K562 (cell line): ENCODE data around the gene SH3BGR. TPM values are rescaled to one million over a fixed set of nuclear protein-coding genes. Genes with fewer than 3 reads are reported as not detected.

Experiments
- CHCHD3 ChIP-seq: fragments of 250-450 bp; sonication (Bioruptor Pico); IDR thresholded peaks from 2 replicates; pipeline ENCODE4 v2.1.2; 2022; ENCODE audit warnings: mild to moderate bottlenecking
- CHD1 ChIP-seq: fragments of 200-600 bp; sonication (generic); IDR thresholded peaks from one replicate; pipeline ENCODE4 v1.6.1; 2012; ENCODE audit warnings: mild to moderate bottlenecking, moderate library complexity, low read length, inconsistent platforms
- GATAD2A ChIP-seq: fragments of 450-650 bp; IDR thresholded peaks from 2 replicates; pipeline ENCODE4 v1.6.1; 2017
- GATAD2B ChIP-seq: fragments of 450-650 bp; IDR thresholded peaks from 2 replicates; pipeline ENCODE4 v1.6.1; 2017; ENCODE audit warnings: mild to moderate bottlenecking, borderline replicate concordance
- KLF1 ChIP-seq: fragments of 450-650 bp; IDR thresholded peaks from 2 replicates; pipeline ENCODE4 v1.6.1; 2016; ENCODE audit warnings: missing genetic modification characterization, missing compliant biosample characterization
- KLF6 ChIP-seq: fragments of 250-450 bp; sonication (Bioruptor Pico); IDR thresholded peaks from 2 replicates; pipeline ENCODE4 v1.4.0; 2020; ENCODE audit warnings: mild to moderate bottlenecking, moderate library complexity, borderline replicate concordance
- MAFG ChIP-seq: fragments of 450-650 bp; conservative IDR thresholded peaks from 2 replicates; pipeline ENCODE4 v1.6.1; 2016; ENCODE audit warnings: missing genetic modification characterization, missing compliant biosample characterization
- MAFK ChIP-seq: IDR thresholded peaks from 2 replicates; pipeline ENCODE4 v1.6.1; 2011; ENCODE audit warnings: low read length, improper control_type of control experiment
- MEF2D ChIP-seq: conservative IDR thresholded peaks from 2 replicates; pipeline ENCODE4 v1.6.1; 2016; ENCODE audit warnings: low read depth, missing genetic modification characterization, missing compliant biosample characterization
- NCOA2 ChIP-seq, 2 experiments: fragments of 450-650 bp; IDR thresholded peaks; 2 replicates each; pipeline ENCODE4 v1.6.1; 2018; ENCODE audit warnings: mild to moderate bottlenecking in 2 of 2, moderate library complexity in 1 of 2; ENCODE audit not compliant: partially characterized antibody in 2 of 2
- NFE2L1 ChIP-seq: fragments of 450-650 bp; IDR thresholded peaks from 2 replicates; pipeline ENCODE4 v1.6.1; 2016; ENCODE audit warnings: missing genetic modification characterization, low read depth, mild to moderate bottlenecking, missing compliant biosample characterization, moderate library complexity, borderline replicate concordance
- NR3C1 ChIP-seq: sonication (generic); formaldehyde crosslinking; IDR thresholded peaks from 2 replicates; pipeline ENCODE4 v1.8.1; 2022; ENCODE audit warnings: missing genetic modification reagents
- RBM17 ChIP-seq: fragments of 200-400 bp; formaldehyde crosslinking; IDR thresholded peaks from 2 replicates; pipeline ENCODE4 v1.6.1; 2017; ENCODE audit warnings: low read depth, mild to moderate bottlenecking, low read length, borderline replicate concordance
- RBM34 ChIP-seq: fragments of 200-400 bp; formaldehyde crosslinking; IDR thresholded peaks from 2 replicates; pipeline ENCODE4 v1.6.1; 2018; ENCODE audit warnings: low read length, borderline replicate concordance; ENCODE audit not compliant: insufficient read depth
- RUNX1 ChIP-seq: sonication (generic); IDR thresholded peaks from 2 replicates; pipeline ENCODE4 v1.6.1; 2016; ENCODE audit warnings: antibody characterized with exemption, low read depth
- SAFB2 ChIP-seq: fragments of 200-400 bp; formaldehyde crosslinking; IDR thresholded peaks from 2 replicates; pipeline ENCODE4 v1.6.1; 2018; ENCODE audit warnings: borderline replicate concordance, low read length, low read depth, moderate library complexity; ENCODE audit not compliant: severe bottlenecking
- SAP30 ChIP-seq: fragments of 200-600 bp; sonication (generic); IDR thresholded peaks from 2 replicates; pipeline ENCODE4 v1.6.1; 2012; ENCODE audit warnings: borderline replicate concordance, low read depth, mild to moderate bottlenecking, moderate library complexity, low read length, control low read depth, inconsistent platforms; ENCODE audit not compliant: insufficient read depth, poor library complexity, severe bottlenecking
- SMAD4 ChIP-seq: fragments of 250-450 bp; sonication (Bioruptor Pico); conservative IDR thresholded peaks from 2 replicates; pipeline ENCODE4 v1.8.0; 2021; ENCODE audit warnings: inconsistent platforms, mild to moderate bottlenecking, moderate library complexity
- ZBED1 ChIP-seq: IDR thresholded peaks from 2 replicates; pipeline ENCODE4 v1.6.1; 2014
- ZC3H8 ChIP-seq: fragments of 450-650 bp; IDR thresholded peaks from 2 replicates; pipeline ENCODE4 v1.6.1; 2017
- ZFP1 ChIP-seq: fragments of 450-650 bp; formaldehyde crosslinking; IDR thresholded peaks from 2 replicates; pipeline ENCODE4 v1.4.0; 2020; ENCODE audit warnings: mild to moderate bottlenecking, mixed read lengths
- ZNF146 ChIP-seq: IDR thresholded peaks from one replicate; pipeline ENCODE4 v1.6.1; 2018; ENCODE audit warnings: missing compliant biosample characterization; ENCODE audit not compliant: unreplicated experiment
- ZNF384 ChIP-seq: IDR thresholded peaks from 2 replicates; pipeline ENCODE4 v1.6.1; 2012; ENCODE audit warnings: low read depth, low read length, improper control_type of control experiment
- ZNF507 ChIP-seq: conservative IDR thresholded peaks from 2 replicates; pipeline ENCODE4 v1.6.1; 2017; ENCODE audit warnings: missing genetic modification characterization, missing compliant biosample characterization
- ZNF551 ChIP-seq: fragments of 250-450 bp; sonication (Bioruptor Pico); IDR thresholded peaks from 2 replicates; pipeline ENCODE4 v1.5.0; 2021; ENCODE audit warnings: mild to moderate bottlenecking, moderate library complexity
- polyA plus RNA-seq, 8 experiments: library from polyadenylated mRNA; depleted of rRNA in 4 of 8; stranded (reverse) in 5 of 8; unstranded in 3 of 8; fragments of >200 nt; fragmentation: Nextera tagmentation in 2 of 8; fragmentation: Illumina TruSeq in 1 of 8; extraction: Ambion mirVana in 2 of 8; extraction: Trizol in 1 of 8; gene quantifications; 2 replicates each; pipeline versions ENCODE4 v1.2.1 to v1.2.3, GENCODE V29; 2011 to 2014; ENCODE audit warnings: inconsistent platforms in 1 of 8, missing spikeins in 1 of 8
- total RNA-seq, 7 experiments: library from RNA; depleted of rRNA in 6 of 7; stranded (reverse); fragments of >200 nt in 6 of 7; fragmentation: Illumina TruSeq in 2 of 7; extraction: Trizol in 2 of 7; gene quantifications; 2 replicates each; pipeline versions ENCODE4 v1.2.1 to v1.2.3, GENCODE V29; 2011 to 2021; ENCODE audit warnings: low replicate concordance in 1 of 7
- TF ChIP-seq, protein P1 (sequence below): fragments of 450-650 bp; IDR thresholded peaks from 2 replicates; pipeline ENCODE4 v1.6.1; 2016; ENCODE audit warnings: missing biosample characterization, missing genetic modification characterization
- TF ChIP-seq, protein P2 (sequence below): IDR thresholded peaks from 2 replicates; pipeline ENCODE4 v1.6.1; 2016; ENCODE audit warnings: missing genetic modification characterization, missing compliant biosample characterization

The SH3BGR gene
- total and polyA plus RNA-seq, 9 of the 15 experiments (the other 6 are each of a cell fraction or from before 2014, with no cell fraction given) = 6.6 to 42.9 (median 25.6) TPM

DNA sequence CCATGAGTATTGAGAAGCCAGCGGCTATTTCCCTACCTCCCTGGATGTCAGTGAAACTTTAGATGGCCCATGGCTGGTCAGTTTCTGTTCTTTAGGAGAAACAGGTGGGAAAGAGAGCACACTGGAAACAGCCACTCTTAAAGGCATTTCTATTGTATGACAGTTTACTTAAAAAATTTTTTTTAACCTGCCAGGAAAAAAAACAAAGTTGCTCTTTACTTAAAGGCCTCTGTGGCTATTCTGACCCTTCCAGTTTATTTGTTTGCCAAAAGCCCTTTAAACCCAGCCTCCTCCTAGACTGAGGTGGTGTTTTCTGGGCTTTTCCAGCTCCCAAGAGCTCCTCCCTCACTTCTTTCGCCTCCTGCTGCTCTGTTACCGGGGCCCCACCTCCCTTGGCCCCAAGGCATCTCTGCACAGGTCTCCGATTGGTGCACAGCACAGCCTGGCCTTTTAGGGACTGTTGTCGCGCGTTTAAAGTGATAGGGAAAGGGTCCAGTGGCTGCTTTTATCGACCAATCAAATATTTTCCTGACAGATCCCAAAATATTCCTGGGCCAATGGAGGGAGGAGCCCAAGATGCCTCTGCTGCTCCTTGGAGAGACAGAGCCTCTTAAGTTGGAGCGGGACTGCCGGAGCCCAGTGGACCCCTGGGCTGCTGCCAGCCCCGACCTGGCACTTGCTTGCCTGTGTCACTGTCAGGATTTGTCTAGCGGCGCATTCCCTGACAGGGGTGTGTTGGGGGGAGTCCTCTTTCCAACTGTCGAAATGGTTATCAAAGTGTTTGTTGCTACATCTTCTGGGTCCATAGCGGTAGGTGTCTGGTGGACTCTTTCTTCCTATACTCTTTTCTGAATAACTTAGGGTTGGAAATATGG lies at the start of gene SH3BGR (continued):
- no peak for TF ChIP-seq SAFB2
- peak; percentile 52; the same call in 1 of the 2 replicates for TF ChIP-seq SMAD4 (CRISPR knock-in tag)
- no peak for TF ChIP-seq ZC3H8
- TF ChIP-seq NR3C1 (CRISPR knock-in tag) = no peak
- TF ChIP-seq GATAD2A = no peak
- no peak for TF ChIP-seq ZNF146
- no peak for TF ChIP-seq RUNX1
- TF ChIP-seq KLF1 (tag) = peak; percentile 27; the same call in 1 of the 2 replicates
- TF ChIP-seq ZBED1 = no peak
- peak; percentile 71; the same call in 1 of the 2 replicates for TF ChIP-seq KLF6
- TF ChIP-seq GATAD2B = no peak
- no peak for TF ChIP-seq NCOA2 (IDR thresholded peaks at IDR 0.05; ENCODE audit: partially characterized antibody in 2 of 2)
- TF ChIP-seq SAP30 = no peak
- no peak for TF ChIP-seq NFE2L1
- TF ChIP-seq RBM34 = no peak
- no peak for TF ChIP-seq RBM17
- no peak for TF ChIP-seq ZNF551 (CRISPR knock-in tag)
- no peak for TF ChIP-seq CHCHD3
- 0 out of 2 replicates have a peak, but pooled peaks have one; percentile 2 for TF ChIP-seq ZNF384
- TF ChIP-seq, protein P1, sequence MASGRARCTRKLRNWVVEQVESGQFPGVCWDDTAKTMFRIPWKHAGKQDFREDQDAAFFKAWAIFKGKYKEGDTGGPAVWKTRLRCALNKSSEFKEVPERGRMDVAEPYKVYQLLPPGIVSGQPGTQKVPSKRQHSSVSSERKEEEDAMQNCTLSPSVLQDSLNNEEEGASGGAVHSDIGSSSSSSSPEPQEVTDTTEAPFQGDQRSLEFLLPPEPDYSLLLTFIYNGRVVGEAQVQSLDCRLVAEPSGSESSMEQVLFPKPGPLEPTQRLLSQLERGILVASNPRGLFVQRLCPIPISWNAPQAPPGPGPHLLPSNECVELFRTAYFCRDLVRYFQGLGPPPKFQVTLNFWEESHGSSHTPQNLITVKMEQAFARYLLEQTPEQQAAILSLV (tag) = no peak
- TF ChIP-seq MAFK = no peak; the same call in 1 of the 2 replicates
- TF ChIP-seq ZNF507 (tag) = no peak
- no peak for TF ChIP-seq MAFG (tag)
- no peak for TF ChIP-seq ZFP1 (CRISPR knock-in tag)
- TF ChIP-seq CHD1 = no peak
- TF ChIP-seq, protein P2, sequence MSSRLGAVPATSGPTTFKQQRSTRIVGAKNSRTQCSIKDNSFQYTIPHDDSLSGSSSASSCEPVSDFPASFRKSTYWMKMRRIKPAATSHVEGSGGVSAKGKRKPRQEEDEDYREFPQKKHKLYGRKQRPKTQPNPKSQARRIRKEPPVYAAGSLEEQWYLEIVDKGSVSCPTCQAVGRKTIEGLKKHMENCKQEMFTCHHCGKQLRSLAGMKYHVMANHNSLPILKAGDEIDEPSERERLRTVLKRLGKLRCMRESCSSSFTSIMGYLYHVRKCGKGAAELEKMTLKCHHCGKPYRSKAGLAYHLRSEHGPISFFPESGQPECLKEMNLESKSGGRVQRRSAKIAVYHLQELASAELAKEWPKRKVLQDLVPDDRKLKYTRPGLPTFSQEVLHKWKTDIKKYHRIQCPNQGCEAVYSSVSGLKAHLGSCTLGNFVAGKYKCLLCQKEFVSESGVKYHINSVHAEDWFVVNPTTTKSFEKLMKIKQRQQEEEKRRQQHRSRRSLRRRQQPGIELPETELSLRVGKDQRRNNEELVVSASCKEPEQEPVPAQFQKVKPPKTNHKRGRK (tag) = no peak
- no peak for TF ChIP-seq MEF2D (tag)
